Stimulated activated CD4-positive, alpha-beta T cell treated with anti-CD3 and anti-CD28 coated beads, Interleukin-4, amount 100 ng/mL, for 4 hours (primary cell): ENCODE results near the gene ZNF143.
"Not testable (repeated sequence)": the region's sequence is repeated elsewhere in the genome, so short reads cannot be mapped to it uniquely, and the experiment has no call there.

Source experiments
- DNase-seq, 2 experiments: peaks; one replicate each; pipeline ENCODE4 v3.0.0-alpha.2; 2020

The ZNF143 gene

DNA sequence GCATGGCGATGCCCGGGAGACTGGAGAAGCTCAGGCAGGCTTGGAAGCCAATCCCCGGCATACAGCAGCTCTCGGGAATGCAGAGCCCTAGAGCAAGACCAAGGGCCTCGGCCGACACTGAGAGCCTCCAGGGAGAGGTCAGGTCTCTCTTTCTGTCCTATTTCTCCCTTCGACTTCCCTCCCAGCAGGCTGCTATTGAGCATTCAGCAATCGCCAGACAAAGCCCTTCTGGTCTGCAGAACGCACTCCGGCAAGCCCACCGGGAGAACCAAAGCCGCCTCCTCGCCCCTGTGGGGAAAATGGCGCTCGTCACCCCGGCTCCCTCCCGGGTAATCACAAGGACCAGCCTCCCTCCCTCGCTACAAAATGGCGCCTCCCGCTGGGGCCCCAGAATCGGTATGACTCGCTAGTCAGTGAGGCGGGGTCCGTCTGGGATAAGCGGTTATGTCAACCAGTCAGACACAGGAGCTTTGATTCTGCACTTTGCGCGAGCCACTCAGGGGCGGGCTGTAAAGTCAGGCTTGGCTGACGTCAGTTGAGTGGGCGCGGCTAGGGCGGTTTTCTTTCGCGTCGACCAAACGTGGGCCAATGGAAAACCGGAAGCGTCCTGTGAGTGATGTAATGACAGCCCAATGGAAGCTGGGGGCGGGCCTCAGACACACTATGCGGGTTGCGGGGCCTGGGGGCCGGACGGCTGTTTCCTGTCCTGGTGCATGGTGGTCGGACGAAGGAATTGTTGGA lies at the start of gene ZNF143:
ZNF143 (plus strand) TSS at position 691 of the 741 bp plus-strand sequence. CDS start 10,297 bp downstream, outside the sequence.
- peak; percentile 99 to 100 for DNase-seq

GRCh38 chr11:9428706-9429105 lies 32.1 kb upstream of the ZNF143 start:
- no peak for DNase-seq

- no peak for DNase-seq
Observed at GRCh38 chr11:9438611-9439010, 22.2 kb upstream of the ZNF143 start.

DNA sequence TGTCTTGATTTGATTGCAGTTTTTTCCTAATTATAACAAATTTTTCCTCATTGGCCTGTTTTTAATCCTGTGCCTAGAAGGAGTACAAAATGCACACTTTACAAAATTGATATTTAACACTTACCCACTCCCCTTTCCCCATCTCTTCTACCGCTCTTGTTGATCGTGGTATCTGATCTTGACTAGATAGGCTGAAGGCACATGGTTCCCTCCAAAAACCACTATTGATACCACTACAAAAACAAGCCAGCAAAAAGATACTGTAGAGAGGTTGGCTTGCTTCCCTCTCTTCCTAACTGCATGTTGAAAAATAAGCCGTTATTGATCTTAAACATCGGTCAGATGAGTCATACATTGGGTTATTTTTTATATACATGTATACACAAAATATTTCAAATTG lies 14.6 kb upstream of the ZNF143 start:
- no peak for DNase-seq

GRCh38 chr11:9448576-9449352 lies 12.0 kb upstream of the ZNF143 start:
- DNase-seq: no peak

DNA sequence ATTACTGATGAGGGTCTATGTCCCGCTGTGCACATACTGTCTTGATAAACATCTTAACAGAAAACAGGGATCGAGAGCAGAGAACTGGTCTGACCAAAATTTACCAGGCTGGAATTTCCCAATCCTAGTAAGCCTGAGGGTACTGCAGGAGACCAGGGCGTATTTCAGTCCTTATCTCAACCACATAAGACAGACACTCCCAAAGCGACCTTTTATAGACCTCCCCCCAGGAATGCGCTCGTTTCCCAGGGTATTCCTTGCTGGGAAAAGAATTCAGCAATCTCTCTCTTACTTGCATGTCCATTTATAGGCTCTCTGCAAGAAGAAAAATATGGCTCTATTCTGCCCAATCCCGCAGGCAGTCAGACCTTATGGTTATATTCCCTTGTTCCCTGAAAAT lies 8.8 kb upstream of the ZNF143 start:
- DNase-seq: not testable (repeated sequence)

- DNase-seq: no peak
Observed at GRCh38 chr11:9455722-9456121, 5.1 kb upstream of the ZNF143 start.

- peak; percentile 40 to 53 for DNase-seq
Observed at GRCh38 chr11:9459667-9460321, 1.0 kb upstream of the ZNF143 start.

GRCh38 chr11:9461063-9461759 lies 399 bp downstream of the ZNF143 start:
- DNase-seq: peak; percentile 68 to 73

DNA sequence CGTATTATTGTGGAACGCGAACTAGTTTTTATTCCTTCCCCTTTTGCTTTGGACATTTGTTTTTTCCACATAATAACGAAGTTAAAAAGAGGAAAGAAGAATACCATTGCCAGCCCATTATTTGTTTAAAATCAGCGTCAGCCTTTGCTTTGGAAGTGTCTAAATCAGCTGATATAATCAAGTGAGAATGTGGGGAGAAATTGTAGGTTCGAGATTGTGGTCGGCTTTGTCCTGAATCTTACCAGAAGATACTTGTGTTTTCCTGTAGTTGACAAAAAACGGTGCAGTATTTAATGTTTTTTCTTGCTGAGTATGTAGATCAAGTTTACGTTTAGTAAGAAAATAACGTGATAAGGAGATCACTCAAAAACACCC lies 935 bp downstream of the ZNF143 start:
- DNase-seq: no peak

DNA sequence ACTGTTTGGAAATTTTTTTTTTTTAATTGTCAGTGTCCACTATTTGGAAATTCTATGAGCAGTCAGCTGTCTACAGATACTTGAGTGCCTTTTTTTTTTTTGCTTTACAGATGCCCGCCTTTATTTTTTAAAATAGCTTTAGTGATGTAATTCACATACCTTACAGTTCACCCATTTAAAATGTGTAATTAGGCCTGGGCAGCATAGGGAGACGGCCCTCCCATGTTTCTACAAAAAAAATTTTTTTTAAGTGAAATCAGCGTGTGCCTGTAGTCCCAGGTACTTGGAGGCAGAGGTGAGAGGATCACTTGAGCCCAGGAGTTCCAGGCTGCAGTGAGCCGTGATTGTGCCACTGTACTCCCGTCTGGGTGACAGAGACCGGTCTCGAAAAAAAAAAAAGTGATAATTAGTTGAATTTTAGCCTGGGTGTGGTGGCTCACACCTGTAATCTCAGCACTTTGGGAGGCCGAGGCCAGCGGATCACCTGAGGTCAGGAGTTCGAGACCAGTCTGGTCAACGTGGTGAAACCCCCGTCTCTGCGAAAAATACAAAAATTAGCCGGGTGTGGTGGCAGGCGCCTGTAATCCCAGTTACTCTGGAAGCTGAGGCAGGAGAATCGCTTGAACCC lies 1.5 kb downstream of the ZNF143 start:
- DNase-seq: no peak

DNA sequence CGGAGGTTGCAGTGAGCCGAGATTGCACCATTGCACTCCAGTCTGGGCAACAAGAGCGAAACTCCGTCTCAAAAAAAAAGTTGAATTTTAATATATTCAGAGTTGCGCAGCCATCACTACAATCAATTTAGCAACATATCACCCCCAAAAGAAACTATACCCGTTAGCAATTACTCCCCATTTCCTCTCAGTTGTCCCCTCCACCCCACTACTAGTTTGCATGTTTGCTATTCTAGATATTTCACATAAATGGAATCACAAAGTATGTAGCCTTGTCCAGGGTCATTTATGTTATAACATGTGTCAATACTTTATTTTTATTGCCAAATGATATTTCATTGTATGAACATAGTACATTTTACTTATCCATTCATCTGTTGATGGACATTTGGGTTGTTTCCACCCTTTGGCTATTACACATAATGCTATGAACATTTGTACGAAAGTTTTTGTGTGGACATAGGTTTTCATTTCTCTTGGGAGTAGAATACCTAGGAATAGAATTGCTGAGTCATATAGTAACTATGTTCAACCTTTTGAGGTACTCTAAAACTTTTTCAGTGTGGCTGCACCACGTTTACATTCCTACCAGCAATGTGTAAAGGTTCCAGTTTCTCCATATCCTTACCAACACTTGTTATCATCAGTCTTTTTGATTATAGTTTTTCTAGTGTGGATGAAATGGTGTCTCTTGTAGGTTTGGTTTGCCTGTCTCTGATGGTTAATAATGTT lies 2.2 kb downstream of the ZNF143 start:
- no peak for DNase-seq

GRCh38 chr11:9470765-9471164 lies 10.0 kb downstream of the ZNF143 start:
- DNase-seq: no peak

- DNase-seq: no peak
Observed at GRCh38 chr11:9473408-9473807, 12.6 kb downstream of the ZNF143 start.

- DNase-seq: no peak
Observed at GRCh38 chr11:9479899-9480298, 19.1 kb downstream of the ZNF143 start.

DNA sequence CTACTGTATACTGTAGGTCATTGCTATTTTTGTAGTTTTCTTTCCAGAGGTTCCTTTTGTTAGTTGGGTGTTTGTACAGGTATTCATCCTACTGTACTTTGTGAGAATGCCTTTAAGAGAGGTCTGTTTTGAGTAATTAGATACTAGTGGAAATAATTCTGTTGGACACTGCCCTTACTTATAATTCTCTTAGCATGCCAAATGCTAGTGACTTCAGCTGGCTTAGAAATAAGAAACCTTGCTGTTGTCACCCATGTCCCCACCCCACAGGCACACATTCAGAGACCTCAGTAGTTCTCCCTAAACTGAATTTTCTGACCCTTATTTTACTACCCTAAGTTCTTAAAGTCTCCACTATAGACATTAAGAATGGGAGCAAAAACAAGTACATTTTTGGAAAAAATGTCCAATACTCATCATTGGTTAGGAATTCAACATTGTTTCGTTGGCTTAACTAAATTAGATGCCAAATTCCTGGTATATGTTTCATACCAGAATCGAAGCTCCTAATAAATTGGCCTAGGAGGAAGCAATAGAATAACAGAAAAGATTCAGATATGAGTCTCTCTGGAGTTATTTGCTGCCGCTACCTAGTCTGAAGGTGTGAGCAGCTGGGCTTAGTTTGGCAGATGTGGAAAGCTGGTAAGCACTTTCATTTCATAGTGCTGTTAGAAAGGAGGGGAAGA lies 28.4 kb downstream of the ZNF143 start:
- DNase-seq: no peak

- DNase-seq: no peak
Observed at GRCh38 chr11:9490376-9490775, 29.6 kb downstream of the ZNF143 start.

DNA sequence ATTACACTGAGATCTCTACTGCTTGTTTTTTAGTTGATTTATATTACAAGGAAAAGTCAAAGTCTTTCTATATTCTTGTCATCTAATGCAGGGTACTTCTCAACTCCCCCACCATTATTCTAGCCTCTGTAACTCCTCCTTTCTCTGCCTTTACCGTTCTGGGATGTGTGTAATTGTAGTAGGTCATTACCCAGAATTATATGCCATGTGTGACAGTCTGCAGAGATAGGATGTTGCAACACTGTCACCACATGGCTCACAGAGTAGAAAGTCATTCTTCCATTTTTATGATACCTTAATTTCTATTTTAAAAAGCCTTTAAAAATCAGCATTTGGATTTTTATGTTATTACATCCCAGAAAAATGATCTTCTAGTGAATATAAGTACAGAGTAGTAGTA lies 32.7 kb downstream of the ZNF143 start:
- DNase-seq: no peak

DNA sequence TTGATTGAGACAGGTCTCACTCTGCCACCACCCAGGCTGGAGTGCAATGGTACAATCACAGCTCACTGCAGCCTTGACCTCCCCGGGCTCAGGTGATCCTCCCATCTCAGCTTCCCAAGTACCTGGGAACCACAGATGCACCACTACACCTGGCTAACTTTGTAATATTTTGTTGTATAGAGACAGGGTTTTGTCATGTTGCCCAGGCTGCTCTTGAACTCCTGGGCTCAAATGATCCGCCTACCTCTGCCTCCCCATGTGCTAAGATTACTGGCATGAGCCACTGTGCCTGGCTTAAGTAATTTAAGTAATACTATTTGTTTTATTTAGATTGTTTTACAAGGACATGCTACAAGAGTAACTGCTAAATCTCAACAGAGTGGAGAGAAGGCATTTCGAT lies 33.5 kb downstream of the ZNF143 start:
- DNase-seq: no peak

GRCh38 chr11:9495803-9496514 lies 35.1 kb downstream of the ZNF143 start:
- no peak for DNase-seq
